ENCODE measurements around the gene ZNF697.
"Not testable (repeated sequence)": the region's sequence is repeated elsewhere in the genome, so short reads cannot be mapped to it uniquely, and the experiment has no call there.

Gene ZNF697

DNA sequence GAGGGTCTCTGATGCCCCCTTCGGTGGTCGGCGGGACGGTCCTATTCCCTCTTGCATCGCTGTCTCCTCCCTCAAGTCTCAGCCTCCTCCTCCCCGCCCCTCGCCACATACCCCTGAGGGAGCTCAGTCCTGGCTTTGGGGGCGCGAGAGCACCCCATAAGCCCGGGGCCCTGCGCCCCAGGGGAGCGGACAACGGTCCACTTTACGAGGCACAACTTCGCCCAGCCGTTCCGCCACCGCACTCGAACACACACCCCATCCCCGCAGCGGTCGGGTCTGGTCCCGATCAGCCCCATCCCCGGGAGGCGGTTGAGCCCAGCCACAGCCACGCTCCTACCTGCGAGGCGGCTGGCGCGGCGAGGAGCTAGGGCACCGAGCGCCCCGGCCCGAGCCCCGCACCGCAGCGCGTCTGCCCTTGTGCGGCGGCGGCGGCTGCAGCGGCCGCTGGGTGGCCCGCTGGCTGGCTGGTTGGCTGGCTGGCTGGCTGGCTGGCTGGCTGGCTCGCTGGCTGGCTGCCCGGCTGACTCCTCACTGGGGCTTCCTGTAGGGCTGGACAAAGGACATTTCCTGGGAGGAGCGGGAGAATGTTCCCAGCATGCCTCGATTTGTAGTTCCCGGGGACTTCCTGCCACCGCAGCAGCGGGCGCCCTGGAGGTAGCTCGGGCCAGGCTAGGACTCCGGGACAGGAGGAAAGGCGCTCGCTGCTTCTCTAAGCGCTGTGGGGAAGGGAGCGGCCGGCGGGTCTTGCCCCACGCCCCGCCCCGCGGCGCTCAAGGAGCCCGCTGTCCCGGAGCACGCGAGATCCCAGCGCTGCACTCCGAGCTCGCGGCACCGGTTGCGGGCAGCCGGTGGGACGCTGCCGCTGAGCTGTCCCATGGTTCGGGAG lies at the start of gene ZNF697:
TSS of gene ZNF697 (minus strand) at position 533 of the 886 bp plus-strand sequence. CDS start 22,166 bp downstream, outside the sequence.
- DNase-seq (ENCODE audit: low read depth): peak; percentile 97
- H3K4me3 ChIP-seq (ENCODE audit: control insufficient read depth, low read depth, low read length): peak within 1 kb of the TSS; percentile 92
- TF ChIP-seq, protein P1, sequence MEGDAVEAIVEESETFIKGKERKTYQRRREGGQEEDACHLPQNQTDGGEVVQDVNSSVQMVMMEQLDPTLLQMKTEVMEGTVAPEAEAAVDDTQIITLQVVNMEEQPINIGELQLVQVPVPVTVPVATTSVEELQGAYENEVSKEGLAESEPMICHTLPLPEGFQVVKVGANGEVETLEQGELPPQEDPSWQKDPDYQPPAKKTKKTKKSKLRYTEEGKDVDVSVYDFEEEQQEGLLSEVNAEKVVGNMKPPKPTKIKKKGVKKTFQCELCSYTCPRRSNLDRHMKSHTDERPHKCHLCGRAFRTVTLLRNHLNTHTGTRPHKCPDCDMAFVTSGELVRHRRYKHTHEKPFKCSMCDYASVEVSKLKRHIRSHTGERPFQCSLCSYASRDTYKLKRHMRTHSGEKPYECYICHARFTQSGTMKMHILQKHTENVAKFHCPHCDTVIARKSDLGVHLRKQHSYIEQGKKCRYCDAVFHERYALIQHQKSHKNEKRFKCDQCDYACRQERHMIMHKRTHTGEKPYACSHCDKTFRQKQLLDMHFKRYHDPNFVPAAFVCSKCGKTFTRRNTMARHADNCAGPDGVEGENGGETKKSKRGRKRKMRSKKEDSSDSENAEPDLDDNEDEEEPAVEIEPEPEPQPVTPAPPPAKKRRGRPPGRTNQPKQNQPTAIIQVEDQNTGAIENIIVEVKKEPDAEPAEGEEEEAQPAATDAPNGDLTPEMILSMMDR (conservative IDR thresholded peaks at IDR 0.05; ENCODE audit: control insufficient read depth, insufficient read depth, low read depth, low read length): peak; percentile 25

DNA sequence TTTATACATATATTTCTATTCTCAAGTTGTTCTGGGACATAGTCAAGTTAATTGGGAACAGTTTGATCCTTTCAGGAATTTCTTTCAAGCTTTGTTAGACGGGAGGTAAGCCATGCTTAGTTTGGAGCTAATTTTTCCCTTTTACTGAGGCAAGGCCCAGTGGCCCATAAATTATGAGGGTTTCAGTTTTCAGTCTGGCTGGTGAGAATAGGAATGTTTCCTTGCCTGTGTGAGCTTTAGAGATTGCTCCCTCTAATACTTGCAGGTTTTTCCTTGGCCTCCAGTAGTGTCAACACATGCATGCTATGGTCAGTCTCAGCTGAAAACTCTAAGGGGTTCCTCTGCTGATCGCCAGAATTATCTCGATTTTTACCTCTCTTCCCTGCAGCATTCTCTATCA lies 49.5 kb upstream of the ZNF697 start:
- DNase-seq (ENCODE audit: low read depth): no peak
- TF ChIP-seq, protein P1 (conservative IDR thresholded peaks at IDR 0.05; ENCODE audit: control insufficient read depth, insufficient read depth, low read depth, low read length): no peak
- no peak overlapping the region for H3K4me3 ChIP-seq (ENCODE audit: control insufficient read depth, low read depth, low read length)

DNA sequence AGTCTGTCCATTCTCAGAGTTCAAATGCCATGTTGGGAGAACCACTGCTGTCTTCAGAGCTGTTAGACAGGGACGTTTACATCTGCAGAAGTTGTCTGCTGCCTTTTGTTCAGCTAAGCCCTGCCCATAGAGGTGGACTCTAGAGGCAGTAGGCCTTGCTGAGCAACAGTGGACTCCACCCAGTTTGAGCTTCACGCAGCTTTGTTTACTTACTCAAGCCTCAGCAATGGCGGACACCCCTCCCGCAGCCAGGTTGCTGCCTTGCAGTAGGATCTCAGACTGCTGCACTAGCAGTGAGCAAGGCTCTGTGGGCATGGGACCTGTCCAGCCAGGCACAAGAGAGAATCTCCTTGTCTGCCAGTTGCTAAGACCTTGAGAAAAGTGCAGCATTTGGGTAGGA lies 48.8 kb upstream of the ZNF697 start:
- not testable (repeated sequence) for DNase-seq (ENCODE audit: low read depth)

DNA sequence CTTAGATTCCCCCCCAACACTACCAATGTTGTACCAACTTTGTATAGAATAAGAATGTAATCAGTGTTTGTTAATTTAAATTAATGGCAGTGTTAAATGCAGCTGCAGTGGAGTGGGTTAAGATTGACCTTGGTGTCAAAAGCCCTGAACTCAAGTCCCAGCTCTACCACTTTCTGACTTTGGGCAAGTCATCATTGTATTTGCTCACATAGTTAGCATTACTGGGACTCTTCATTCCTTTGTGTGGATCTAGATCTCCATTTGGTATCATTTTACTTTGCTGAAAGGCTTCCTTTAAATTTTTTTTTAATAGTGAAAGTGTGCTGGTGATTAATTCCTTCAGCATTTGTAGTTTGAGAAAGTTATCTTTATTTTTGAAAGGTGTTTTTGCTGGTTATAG lies 41.4 kb upstream of the ZNF697 start:
- TF ChIP-seq, protein P1 (conservative IDR thresholded peaks at IDR 0.05; ENCODE audit: control insufficient read depth, insufficient read depth, low read depth, low read length): no peak
- no peak overlapping the region for H3K4me3 ChIP-seq (ENCODE audit: control insufficient read depth, low read depth, low read length)
- no peak for DNase-seq (ENCODE audit: low read depth)

More for the DNA sequence above, 48.8 kb upstream of the ZNF697 start:
- H3K4me3 ChIP-seq (ENCODE audit: control insufficient read depth, low read depth, low read length): not testable (repeated sequence)

DNA sequence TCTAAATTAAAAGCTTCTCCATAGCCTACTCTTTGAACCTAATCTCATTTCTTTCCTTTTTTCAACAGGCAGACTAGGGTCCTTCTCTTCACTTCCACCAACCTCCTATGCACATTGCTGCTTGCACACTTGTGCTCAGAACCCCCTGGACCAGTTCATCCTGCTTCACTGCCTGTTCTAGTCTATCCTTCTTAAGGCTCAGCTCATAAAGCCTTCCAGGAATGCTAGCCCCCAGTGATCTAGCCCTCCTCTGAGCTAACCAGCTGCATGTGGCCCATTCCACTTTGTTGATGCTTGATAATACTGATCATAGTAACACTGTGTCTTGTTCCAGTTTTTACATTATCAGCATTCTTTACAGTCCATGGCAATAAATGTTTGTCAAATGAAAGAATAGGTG lies 40.7 kb upstream of the ZNF697 start:
- no peak overlapping the region for H3K4me3 ChIP-seq (ENCODE audit: control insufficient read depth, low read depth, low read length)
- DNase-seq (ENCODE audit: low read depth): no peak
- TF ChIP-seq, protein P1 (conservative IDR thresholded peaks at IDR 0.05; ENCODE audit: control insufficient read depth, insufficient read depth, low read depth, low read length): no peak

DNA sequence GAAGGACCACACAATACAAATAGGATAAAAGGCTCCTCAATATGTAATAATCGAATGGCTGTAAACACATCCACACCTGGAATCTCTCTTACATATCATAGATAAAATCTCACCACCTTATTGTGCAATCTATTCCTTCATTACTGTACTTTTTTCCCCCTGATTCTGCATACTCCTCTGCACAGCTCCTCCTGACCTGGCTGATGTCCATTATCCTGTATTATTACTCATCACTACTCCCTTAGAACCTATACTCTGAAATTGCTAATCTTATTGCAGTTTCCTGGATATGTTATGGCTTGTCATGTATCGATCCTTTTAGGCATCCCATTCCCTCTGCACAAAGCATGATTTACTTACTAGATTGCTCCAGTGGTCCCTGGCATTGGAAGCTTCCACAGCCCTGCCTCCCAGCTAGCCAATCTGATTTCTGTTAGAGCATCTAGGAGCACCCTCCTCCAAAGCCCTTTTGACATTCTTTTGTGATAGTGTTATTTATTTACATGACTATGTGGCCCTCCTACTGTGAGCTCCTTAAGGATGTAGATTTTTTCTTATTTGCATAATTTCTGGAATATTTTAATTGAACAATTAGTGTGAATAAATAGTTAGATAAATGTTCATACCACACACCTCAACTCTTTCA lies 39.5 kb upstream of the ZNF697 start:
- peak; percentile 48 for DNase-seq (ENCODE audit: low read depth)
- TF ChIP-seq, protein P1 (conservative IDR thresholded peaks at IDR 0.05; ENCODE audit: control insufficient read depth, insufficient read depth, low read depth, low read length): no peak
- H3K4me3 ChIP-seq (ENCODE audit: control insufficient read depth, low read depth, low read length): no peak overlapping the region

DNA sequence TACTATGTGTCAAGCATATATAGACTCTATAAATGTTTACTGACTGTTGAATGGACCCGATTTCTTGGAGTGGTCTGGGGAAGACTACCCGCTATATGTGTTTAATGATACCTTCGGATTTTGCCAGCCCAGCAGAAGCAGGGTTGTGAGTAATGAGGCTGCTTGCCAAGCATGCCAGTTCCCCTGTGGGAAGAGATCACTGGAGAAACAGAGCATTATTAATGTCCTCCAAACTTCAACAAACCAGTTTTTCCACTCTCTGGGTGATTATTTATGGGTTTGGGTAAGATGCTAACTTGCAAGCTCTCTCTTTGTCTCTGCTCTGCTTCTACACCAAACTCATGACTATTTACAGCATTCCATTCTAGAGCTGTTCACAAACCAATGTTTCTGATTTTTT lies 38.6 kb upstream of the ZNF697 start:
- H3K4me3 ChIP-seq (ENCODE audit: control insufficient read depth, low read depth, low read length): no peak overlapping the region
- TF ChIP-seq, protein P1 (conservative IDR thresholded peaks at IDR 0.05; ENCODE audit: control insufficient read depth, insufficient read depth, low read depth, low read length): no peak
- no peak for DNase-seq (ENCODE audit: low read depth)
